A673 (cell line): Measurements from ENCODE around the gene OR12D3.

Source experiments
- CTCF ChIP-seq: fragments of 300-800, 200-600 bp; sonication (generic); conservative IDR thresholded peaks from 2 replicates; pipeline ENCODE4 v1.5.1; 2017; ENCODE audit warnings: low read depth, mild to moderate bottlenecking, antibody characterized with exemption, low read length, moderate library complexity, mixed read lengths
- EZH2 ChIP-seq: fragments of 200-600 bp; sonication (generic); IDR thresholded peaks from 2 replicates; pipeline ENCODE4 v1.6.1; 2017; ENCODE audit warnings: borderline replicate concordance, low read depth, mild to moderate bottlenecking, mixed read lengths, antibody characterized with exemption, low read length; ENCODE audit not compliant: poor library complexity, severe bottlenecking

GRCh38 chr6:29424575-29424974 lies 49.5 kb upstream of the OR12D3 start:
- TF ChIP-seq CTCF (no peak), EZH2 (no peak)
